Coronary artery (tissue), 2 donors: ENCODE measurements around the gene NXPE4.
"Not testable (repeated sequence)": the region's sequence is repeated elsewhere in the genome, so short reads cannot be mapped to it uniquely, and the experiment has no call there.

Experiments used
- DNase-seq: peaks from one replicate; pipeline ENCODE4 v3.0.0-alpha.2; 2017; ENCODE audit warnings: low spot score
- H3K27ac ChIP-seq, 2 donors: fragments of 200-600 bp; sonication (generic); one replicate each; pipeline ENCODE4 v1.5.1; 2016 to 2019
- H3K4me3 ChIP-seq: fragments of 200-600 bp; sonication (generic); 2 replicates; pipeline ENCODE4 v1.5.1; 2016; ENCODE audit warnings: mild to moderate bottlenecking, moderate library complexity
- CTCF ChIP-seq: fragments of 200-600 bp; sonication (generic); IDR thresholded peaks from one replicate; pipeline ENCODE4 v1.5.1; 2019; ENCODE audit warnings: antibody characterized with exemption

NXPE4 gene

DNA sequence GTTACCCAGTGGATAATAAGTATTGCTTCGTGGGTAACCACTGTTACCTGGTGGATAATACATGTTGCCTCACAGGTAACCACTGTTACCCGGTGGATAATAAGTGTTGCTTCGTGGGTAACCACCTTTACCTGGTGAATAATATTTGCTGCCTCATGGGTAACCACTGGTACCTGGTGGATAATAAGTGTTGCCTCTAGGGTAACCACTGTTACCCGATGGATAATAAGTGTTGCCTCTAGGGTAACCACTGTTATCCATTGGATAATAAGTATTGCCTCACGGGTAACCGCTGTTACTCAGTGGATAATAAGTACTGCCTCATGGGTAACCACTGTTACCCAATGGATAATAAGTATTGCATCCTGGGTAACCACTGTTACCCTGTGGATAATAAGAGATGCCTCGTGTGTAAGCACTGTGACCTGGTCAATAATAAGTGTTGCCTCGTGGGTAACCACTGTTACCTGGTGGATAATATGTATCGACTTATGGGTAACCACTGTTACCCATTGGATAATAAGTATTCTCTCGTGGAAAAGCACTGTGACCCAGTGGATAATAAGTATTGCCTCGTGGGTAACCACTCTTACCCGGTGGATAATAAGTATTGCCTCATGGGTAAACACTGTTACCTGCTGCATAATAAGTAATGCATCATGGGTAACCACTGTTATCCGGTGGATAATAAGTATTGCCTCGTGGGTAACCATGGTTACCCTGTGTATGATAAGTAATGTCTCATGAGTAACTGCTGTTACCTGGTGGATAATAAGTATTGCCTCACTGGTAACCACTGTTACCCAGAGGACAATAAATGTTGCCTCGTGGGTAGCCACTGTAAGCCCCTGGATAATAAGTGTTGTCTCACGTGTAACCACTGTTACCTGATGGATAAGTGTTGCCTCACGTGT is 20.1 kb upstream of the NXPE4 start:
- H3K27ac ChIP-seq, result no peak overlapping the region
- no peak for TF ChIP-seq CTCF
- H3K4me3 ChIP-seq, result no peak overlapping the region
- no peak for DNase-seq

- Histone ChIP-seq H3K4me3 (no peak overlapping the region), H3K27ac (no peak overlapping the region)
- no peak for TF ChIP-seq CTCF
- no peak for DNase-seq
These were observed 18.6 kb upstream of the NXPE4 start for GRCh38 chr11:114614127-114614720.

DNA sequence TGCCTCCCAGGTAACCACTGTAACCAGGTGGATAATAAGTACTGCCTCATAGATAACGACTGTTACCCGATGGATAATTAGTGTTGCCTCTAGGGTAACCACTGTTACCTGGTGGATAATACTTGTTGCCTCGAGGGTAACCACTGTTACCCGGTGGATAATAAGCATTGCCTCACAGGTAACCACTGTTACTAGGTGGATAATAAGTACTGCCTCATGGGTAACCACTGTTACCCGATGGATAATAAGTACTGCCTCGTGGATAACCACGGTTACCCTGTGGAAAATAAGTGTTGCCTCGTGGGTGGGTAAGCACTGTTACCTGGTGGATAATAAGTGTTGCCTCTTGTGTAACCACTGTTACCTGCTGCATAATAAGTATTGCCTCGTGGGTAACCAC is 17.5 kb upstream of the NXPE4 start:
- not testable (repeated sequence) for DNase-seq, H3K4me3 ChIP-seq

DNA sequence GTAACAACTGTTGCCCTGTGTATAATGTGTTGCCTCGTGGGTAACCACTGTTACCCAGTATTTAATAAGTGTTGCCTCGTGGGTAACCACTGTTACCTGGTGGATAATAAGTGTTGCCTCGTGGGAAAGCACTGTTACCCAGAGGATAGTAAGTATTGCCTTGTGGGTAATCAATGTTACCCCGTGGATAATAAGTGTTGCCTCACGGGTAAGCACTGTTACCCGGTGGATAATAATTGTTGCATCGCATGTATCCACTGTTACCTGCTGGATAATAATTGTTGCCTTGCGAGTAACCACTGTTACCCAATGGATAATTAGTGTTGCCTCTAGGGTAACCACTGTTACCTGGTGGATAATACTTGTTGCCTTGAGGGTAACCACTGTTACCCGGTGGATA is 17.1 kb upstream of the NXPE4 start:
- no peak overlapping the region for H3K27ac ChIP-seq
- TF ChIP-seq CTCF, result no peak
- H3K4me3 ChIP-seq, result no peak overlapping the region
- DNase-seq, result no peak

More for the DNA sequence above, 17.5 kb upstream of the NXPE4 start:
- not testable (repeated sequence) for H3K27ac ChIP-seq

GRCh38 chr11:114612199-114612598 is 16.6 kb upstream of the NXPE4 start:
- not testable (repeated sequence) for DNase-seq, H3K4me3 ChIP-seq, H3K27ac ChIP-seq

DNA sequence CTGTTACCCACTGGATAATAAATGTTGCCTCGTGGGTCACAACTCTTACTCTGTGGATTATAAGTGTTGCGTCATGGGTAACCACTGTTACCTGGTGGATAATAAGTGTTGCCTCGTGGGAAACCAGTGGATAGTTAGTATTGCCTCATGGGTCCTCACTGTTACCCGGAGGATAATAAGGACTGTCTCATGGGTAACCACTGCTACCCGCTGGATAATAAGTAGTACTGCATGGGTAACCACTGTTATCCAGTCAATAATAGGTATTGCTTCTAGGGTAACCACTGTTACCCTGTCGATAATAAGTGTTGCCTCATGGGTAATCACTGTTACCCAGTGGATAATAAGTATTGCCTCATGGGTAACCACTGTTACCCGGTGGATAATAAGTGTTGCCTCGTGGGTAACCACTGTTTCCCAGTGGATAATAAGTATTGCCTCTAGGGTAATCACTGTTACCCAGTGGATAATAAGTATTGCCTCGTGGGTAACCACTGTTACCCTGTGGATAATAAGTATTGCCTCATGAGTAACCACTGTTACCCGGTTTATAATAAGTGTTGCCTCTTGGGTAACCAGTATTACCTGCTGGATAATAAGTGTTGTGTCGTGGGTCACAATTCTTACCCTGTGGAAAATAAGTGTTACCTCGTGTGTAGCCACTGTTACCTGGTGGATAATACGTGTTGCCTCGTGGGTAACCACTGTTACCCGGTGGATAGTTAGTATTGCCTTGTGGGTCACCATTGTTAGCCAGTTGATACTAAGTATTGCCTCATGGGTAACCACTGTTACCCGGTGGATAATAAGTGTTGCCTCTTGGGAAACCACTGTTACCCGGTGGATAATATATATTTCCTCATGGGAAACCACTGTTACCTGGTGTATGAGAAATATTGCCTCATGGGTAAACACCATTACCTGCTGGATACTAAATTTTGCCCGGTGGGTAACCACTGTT is 15.7 kb upstream of the NXPE4 start:
- no peak for TF ChIP-seq CTCF
- H3K4me3 ChIP-seq, result no peak overlapping the region
- DNase-seq, result no peak
- no peak overlapping the region for H3K27ac ChIP-seq

- Histone ChIP-seq H3K4me3 (no peak overlapping the region), H3K27ac (no peak overlapping the region)
- DNase-seq, result no peak
- TF ChIP-seq CTCF, result no peak
These were observed 15.0 kb upstream of the NXPE4 start for GRCh38 chr11:114610550-114610949.
